ENCODE measurements around the gene ZNF691. TPM values are rescaled to one million over a fixed set of nuclear protein-coding genes. Genes with fewer than 3 reads are reported as not detected.

Gene ZNF691
- total RNA-seq, 2 donors from 2014 or later, result 4.4 to 19.8 TPM

DNA sequence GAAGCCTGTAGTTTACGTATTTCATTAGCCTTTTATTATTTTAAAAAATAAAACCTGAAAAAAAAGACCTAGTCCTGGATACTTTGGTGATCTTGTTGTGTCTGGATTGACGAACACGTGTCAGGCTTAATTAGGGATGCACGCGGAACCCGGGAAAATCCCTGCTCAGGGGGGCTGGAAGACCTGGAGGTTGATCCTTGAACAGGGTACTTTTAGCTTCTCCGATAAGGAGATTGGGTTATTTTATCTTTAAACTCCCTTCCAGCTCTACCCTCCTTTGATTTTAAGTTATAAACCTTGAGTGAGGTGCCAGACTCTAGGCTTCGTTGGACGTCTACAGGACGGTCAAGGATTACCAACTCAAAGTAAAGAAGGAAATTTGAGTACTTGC, 552 bp upstream of the ZNF691 start:
- Histone ChIP-seq H3K27me3 (replicated peaks; ENCODE audit: insufficient read depth) (no peaks in the 10 kb centered on the region), H3K27ac (no peak overlapping the region), H3K36me3 (peaks cover 7% of the 10 kb centered on the region), H3K4me1 (ENCODE audit: control insufficient read depth in 1 of 2, low read depth in 2 of 2) (peaks cover 7 to 11% of the 10 kb centered on the region in 2 donors), H3K4me3 (peak overlapping the region; percentile 96), H3K9me3 (no peaks in the 10 kb centered on the region)
- TF ChIP-seq, protein P1, sequence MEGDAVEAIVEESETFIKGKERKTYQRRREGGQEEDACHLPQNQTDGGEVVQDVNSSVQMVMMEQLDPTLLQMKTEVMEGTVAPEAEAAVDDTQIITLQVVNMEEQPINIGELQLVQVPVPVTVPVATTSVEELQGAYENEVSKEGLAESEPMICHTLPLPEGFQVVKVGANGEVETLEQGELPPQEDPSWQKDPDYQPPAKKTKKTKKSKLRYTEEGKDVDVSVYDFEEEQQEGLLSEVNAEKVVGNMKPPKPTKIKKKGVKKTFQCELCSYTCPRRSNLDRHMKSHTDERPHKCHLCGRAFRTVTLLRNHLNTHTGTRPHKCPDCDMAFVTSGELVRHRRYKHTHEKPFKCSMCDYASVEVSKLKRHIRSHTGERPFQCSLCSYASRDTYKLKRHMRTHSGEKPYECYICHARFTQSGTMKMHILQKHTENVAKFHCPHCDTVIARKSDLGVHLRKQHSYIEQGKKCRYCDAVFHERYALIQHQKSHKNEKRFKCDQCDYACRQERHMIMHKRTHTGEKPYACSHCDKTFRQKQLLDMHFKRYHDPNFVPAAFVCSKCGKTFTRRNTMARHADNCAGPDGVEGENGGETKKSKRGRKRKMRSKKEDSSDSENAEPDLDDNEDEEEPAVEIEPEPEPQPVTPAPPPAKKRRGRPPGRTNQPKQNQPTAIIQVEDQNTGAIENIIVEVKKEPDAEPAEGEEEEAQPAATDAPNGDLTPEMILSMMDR (IDR thresholded peaks at IDR 0.05), result no peak
- DNase-seq (ENCODE audit: low spot score), result no peak
- no peak for ATAC-seq (ENCODE audit: insufficient number of reproducible peaks, low FRiP score, low read depth)

DNA sequence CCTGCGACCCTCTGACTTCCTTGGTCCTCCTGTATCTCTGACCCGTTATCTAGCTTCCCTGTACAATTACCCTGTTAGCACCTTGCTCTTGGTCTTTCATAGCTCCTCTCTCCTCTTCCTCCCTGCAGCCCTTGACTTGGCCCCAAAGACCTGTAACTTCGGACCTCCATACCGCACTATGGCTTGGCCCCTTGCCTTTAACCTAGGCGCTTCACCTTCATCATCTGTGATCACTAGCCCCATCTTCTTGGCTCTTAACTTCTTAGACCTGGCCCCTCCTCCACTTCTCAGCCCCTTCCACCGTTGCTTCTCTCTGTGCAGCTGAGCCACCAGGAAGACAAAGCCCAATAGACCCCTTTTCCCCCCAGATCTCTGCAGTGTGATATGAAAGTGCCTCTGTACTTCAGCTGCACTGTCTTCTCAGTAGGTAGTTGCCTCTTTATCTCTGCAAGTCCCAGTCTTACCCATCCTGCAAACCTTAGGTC, 740 bp downstream of the ZNF691 start:
- ATAC-seq (ENCODE audit: insufficient number of reproducible peaks, low FRiP score, low read depth), result no peak
- no peaks in the 10 kb centered on the region for H3K27me3 ChIP-seq (replicated peaks; ENCODE audit: insufficient read depth)
- H3K36me3 ChIP-seq, result peaks cover 17% of the 10 kb centered on the region
- H3K4me3 ChIP-seq, result peak overlapping the region; percentile 96
- no peaks in the 10 kb centered on the region for H3K9me3 ChIP-seq
- peaks cover 7 to 11% of the 10 kb centered on the region in 2 donors for H3K4me1 ChIP-seq (ENCODE audit: control insufficient read depth in 1 of 2, low read depth in 2 of 2)
- no peak for DNase-seq (ENCODE audit: low spot score)
- peak overlapping the region; percentile 53 to 70 for H3K27ac ChIP-seq
- TF ChIP-seq, protein P1 (IDR thresholded peaks at IDR 0.05), result no peak

DNA sequence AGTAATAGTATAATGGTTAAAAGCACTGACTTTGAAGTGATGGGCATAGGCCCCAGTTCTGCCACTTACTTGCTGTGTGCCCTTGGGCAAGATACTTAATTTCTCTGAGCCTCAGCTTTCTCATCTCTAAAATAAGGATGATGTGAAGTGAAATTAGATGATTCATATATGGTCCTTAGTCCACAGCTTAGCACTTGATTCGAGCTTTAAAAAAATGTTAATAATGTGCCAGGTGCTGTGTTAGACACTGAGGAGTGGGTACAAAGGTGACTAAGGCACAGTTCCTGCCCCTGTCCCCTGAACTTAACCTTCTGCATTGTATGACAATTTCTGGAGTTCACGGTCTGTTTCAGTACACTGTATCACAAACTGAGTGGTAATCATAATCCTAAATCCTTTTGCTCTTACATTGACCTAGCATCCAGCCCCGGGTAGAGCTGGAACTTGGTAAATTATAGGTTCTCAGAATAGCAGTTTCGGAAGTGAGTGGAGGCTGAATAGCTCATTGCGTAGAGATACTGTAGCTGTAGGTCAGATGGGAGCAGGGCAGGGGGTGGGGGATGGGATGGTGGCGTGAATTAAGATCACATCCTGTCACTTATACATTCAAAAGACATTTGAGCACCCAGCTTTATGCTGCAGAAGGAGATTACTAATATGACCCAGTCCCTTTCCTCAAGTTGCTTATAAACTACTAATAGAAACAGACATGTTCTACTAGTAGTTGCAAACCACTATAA, 1.5 kb downstream of the ZNF691 start:
- TF ChIP-seq, protein P1 (IDR thresholded peaks at IDR 0.05), result no peak
- peaks cover 17% of the 10 kb centered on the region for H3K36me3 ChIP-seq
- DNase-seq (ENCODE audit: low spot score) (no peak), ATAC-seq (ENCODE audit: insufficient number of reproducible peaks, low FRiP score, low read depth) (no peak)
- H3K27ac ChIP-seq, result no peak overlapping the region
- H3K27me3 ChIP-seq (replicated peaks; ENCODE audit: insufficient read depth), result no peaks in the 10 kb centered on the region
- no peaks in the 10 kb centered on the region for H3K9me3 ChIP-seq
- H3K4me3 ChIP-seq, result no peak overlapping the region
- peaks cover 7 to 11% of the 10 kb centered on the region in 2 donors for H3K4me1 ChIP-seq (ENCODE audit: control insufficient read depth in 1 of 2, low read depth in 2 of 2)

DNA sequence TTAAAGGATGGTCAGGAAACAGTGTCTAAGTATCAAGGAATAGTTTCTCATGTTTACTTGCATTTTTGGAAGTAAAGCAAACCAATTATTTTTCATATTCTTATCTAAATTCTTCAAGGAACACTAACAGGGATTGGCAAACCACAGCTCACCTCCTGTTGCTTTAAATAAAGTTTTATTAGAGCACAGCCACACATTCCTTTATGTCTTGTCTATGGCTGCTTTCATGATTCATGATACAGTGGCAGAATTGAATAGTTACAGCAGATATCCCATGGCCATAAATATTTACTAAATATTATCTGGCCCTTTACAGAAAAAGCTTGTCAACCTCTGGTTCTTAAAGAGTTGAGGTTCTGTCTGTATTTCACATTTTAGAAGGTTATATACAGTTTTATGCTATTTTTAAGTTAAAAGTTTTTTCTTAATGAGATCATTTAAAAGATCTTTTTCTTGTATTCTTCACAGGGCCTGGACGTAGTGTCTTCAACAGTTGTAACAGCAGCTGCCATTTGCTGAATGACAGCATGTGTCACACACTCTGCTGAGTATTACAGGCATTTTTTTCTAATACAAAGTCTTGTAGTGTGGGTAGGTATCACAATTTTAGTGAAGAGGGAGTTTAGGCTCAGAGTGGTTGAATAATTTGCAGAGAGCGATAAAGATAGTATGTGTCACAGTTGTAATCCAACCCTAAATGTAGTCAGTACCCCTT, 2.6 kb downstream of the ZNF691 start:
- Histone ChIP-seq H3K27ac (no peak overlapping the region), H3K4me1 (ENCODE audit: control insufficient read depth in 1 of 2, low read depth in 2 of 2) (peaks cover 7 to 11% of the 10 kb centered on the region in 2 donors), H3K9me3 (no peaks in the 10 kb centered on the region), H3K4me3 (no peak overlapping the region), H3K27me3 (replicated peaks; ENCODE audit: insufficient read depth) (no peaks in the 10 kb centered on the region), H3K36me3 (peaks cover 17% of the 10 kb centered on the region)
- DNase-seq (ENCODE audit: low spot score) (no peak), ATAC-seq (ENCODE audit: insufficient number of reproducible peaks, low FRiP score, low read depth) (no peak)
- TF ChIP-seq, protein P1 (IDR thresholded peaks at IDR 0.05), result no peak

DNA sequence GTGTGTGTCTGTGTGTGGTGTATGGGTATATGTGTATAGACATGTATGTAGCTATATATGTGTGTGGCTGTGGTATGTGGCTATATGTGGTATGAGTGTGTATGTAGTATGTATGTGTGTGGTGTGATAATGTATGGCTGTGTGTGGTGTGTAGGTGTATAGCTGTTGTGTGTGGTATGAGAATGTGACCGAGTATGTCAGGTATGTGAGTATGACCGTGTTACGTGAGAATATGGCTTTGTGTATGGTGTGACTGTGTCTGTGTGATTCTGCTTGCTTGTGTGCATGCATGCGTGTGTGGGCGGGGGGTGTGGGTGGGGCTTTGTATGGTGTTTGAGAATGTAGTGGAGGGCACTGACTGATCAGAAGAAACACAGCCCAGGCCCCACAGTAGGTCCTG, 3.5 kb downstream of the ZNF691 start:
- no peak overlapping the region for H3K27ac ChIP-seq
- no peak for ATAC-seq (ENCODE audit: insufficient number of reproducible peaks, low FRiP score, low read depth)
- DNase-seq (ENCODE audit: low spot score), result no peak
- no peaks in the 10 kb centered on the region for H3K9me3 ChIP-seq
- H3K4me1 ChIP-seq (ENCODE audit: control insufficient read depth in 1 of 2, low read depth in 2 of 2), result peaks cover 7 to 11% of the 10 kb centered on the region in 2 donors
- no peaks in the 10 kb centered on the region for H3K27me3 ChIP-seq (replicated peaks; ENCODE audit: insufficient read depth)
- no peak overlapping the region for H3K4me3 ChIP-seq
- TF ChIP-seq, protein P1 (IDR thresholded peaks at IDR 0.05), result no peak
- peaks cover 17% of the 10 kb centered on the region for H3K36me3 ChIP-seq

Data from thoracic aorta (tissue), 2 donors.